HepG2 (cell line): ENCODE data around the gene ITSN2. TPM values are rescaled to one million over a fixed set of nuclear protein-coding genes. Genes with fewer than 3 reads are reported as not detected.

ENCODE experiments used
- FOXP1 ChIP-seq, 2 experiments: fragments of 450-650 bp in 1 of 2; IDR thresholded peaks; 2 replicates each; pipeline ENCODE4 v1.6.1; 2017 to 2018; ENCODE audit warnings: antibody characterized with exemption in 1 of 2
- GLI4 ChIP-seq: sonication (generic); formaldehyde crosslinking; IDR thresholded peaks from 2 replicates; pipeline ENCODE4 v1.5.1; 2020; ENCODE audit warnings: missing genetic modification reagents, mild to moderate bottlenecking, moderate library complexity, borderline replicate concordance
- HNF1B ChIP-seq: sonication (generic); formaldehyde crosslinking; IDR thresholded peaks from 2 replicates; pipeline ENCODE4 v1.5.1; 2020; ENCODE audit warnings: mild to moderate bottlenecking, moderate library complexity, missing genetic modification reagents
- KDM5A ChIP-seq: fragments of 200-600 bp; sonication (generic); IDR thresholded peaks from 2 replicates; pipeline ENCODE4 v1.7.0; 2018; ENCODE audit warnings: antibody characterized with exemption, mild to moderate bottlenecking, low read length, borderline replicate concordance
- KLF15 ChIP-seq: sonication (generic); formaldehyde crosslinking; IDR thresholded peaks from 2 replicates; pipeline ENCODE4 v1.8.1; 2023; ENCODE audit warnings: borderline replicate concordance, mild to moderate bottlenecking, inconsistent platforms, missing genetic modification reagents, mixed read lengths
- NR1H2 ChIP-seq: sonication (generic); formaldehyde crosslinking; IDR thresholded peaks from 2 replicates; pipeline ENCODE4 v1.8.1; 2022; ENCODE audit warnings: low read depth, missing genetic modification reagents, borderline replicate concordance
- PHF5A ChIP-seq: IDR thresholded peaks from one replicate; pipeline ENCODE4 v1.6.1; 2018; ENCODE audit warnings: low read depth, missing genetic modification reagents; ENCODE audit not compliant: unreplicated experiment
- TSC22D2 ChIP-seq: sonication (generic); formaldehyde crosslinking; IDR thresholded peaks from 2 replicates; pipeline ENCODE4 v1.5.1; 2020; ENCODE audit warnings: missing genetic modification reagents, mild to moderate bottlenecking, borderline replicate concordance
- ZBED4 ChIP-seq: sonication (generic); formaldehyde crosslinking; IDR thresholded peaks from 2 replicates; pipeline ENCODE4 v1.4.0; 2020; ENCODE audit warnings: missing genetic modification reagents, borderline replicate concordance
- ZNF24 ChIP-seq: fragments of 450-650 bp; IDR thresholded peaks from 2 replicates; pipeline ENCODE4 v1.6.1; 2017; ENCODE audit warnings: antibody characterized with exemption, mild to moderate bottlenecking
- ZNF33A ChIP-seq: sonication (generic); formaldehyde crosslinking; IDR thresholded peaks from 2 replicates; pipeline ENCODE4 v1.5.1; 2020; ENCODE audit warnings: missing genetic modification reagents, mild to moderate bottlenecking, moderate library complexity, borderline replicate concordance
- ZNF781 ChIP-seq: sonication (generic); formaldehyde crosslinking; IDR thresholded peaks from 2 replicates; pipeline ENCODE4 v1.5.1; 2020; ENCODE audit warnings: borderline replicate concordance, mild to moderate bottlenecking, missing genetic modification reagents; ENCODE audit errors: not compliant biosample characterization
- polyA plus RNA-seq, 8 experiments: library from polyadenylated mRNA; depleted of rRNA in 3 of 8; stranded (reverse) in 7 of 8; unstranded in 1 of 8; fragments of >200 nt; fragmentation: Illumina TruSeq in 4 of 8; extraction: Trizol in 4 of 8; gene quantifications; 2 replicates each; pipeline versions ENCODE4 v1.2.1 to v1.2.3, GENCODE V29; 2011 to 2016; ENCODE audit warnings: low read depth in 4 of 8, missing spikeins in 1 of 8, mixed read lengths in 1 of 8; ENCODE audit not compliant: insufficient read depth in 1 of 8
- total RNA-seq, 5 experiments: library from RNA; depleted of rRNA; stranded (reverse); fragments of >200 nt; fragmentation: Illumina TruSeq; extraction: Trizol; gene quantifications; 2 replicates each; pipeline ENCODE4 v1.2.3, GENCODE V29; 2016; ENCODE audit warnings: low read depth in 1 of 5
- TF ChIP-seq, protein P1 (sequence below): sonication (generic); formaldehyde crosslinking; IDR thresholded peaks from 2 replicates; pipeline ENCODE4 v1.8.1; 2023; ENCODE audit warnings: mild to moderate bottlenecking, missing genetic modification reagents

The ITSN2 gene
- total and polyA plus RNA-seq, 2 of the 13 experiments (the other 11 are each of a cell fraction or from before 2014, with no cell fraction given) = 26.0 to 26.6 TPM

GRCh38 chr2:24360050-24360962 lies at the start of gene ITSN2 (continued):
- TF ChIP-seq ZBED4 (CRISPR knock-in tag) (peak; percentile 89), GLI4 (CRISPR knock-in tag) (no peak; the same call in 1 of the 2 replicates), PHF5A (peak; percentile 61), NR1H2 (CRISPR knock-in tag) (peak; percentile 92; the same call in 1 of the 2 replicates), ZNF33A (no peak), KDM5A (peak; percentile 45; the same call in 1 of the 2 replicates), TSC22D2 (CRISPR knock-in tag) (peak; percentile 62; the same call in 1 of the 2 replicates), HNF1B (CRISPR knock-in tag) (peak; percentile 69), ZNF24 (no peak), ZNF781 (CRISPR knock-in tag) (no peak), KLF15 (no peak), FOXP1 (IDR thresholded peaks at IDR 0.05) (no peak), FOXP1 (CRISPR knock-in tag; IDR thresholded peaks at IDR 0.05) (no peak)
- TF ChIP-seq, protein P1, sequence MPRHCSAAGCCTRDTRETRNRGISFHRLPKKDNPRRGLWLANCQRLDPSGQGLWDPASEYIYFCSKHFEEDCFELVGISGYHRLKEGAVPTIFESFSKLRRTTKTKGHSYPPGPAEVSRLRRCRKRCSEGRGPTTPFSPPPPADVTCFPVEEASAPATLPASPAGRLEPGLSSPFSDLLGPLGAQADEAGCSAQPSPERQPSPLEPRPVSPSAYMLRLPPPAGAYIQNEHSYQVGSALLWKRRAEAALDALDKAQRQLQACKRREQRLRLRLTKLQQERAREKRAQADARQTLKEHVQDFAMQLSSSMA (CRISPR knock-in tag) = no peak
